ACC112 (cell line): Measurements from ENCODE around the gene MAP4K3.

Experiments
- H2AFZ ChIP-seq: fragments of 200-600 bp; sonication (generic); one replicate; pipeline ENCODE4 v1.6.0; 2017; ENCODE audit warnings: antibody characterized with exemption, low read length; ENCODE audit not compliant: unreplicated experiment
- H3K27ac ChIP-seq: fragments of 200-600 bp; sonication (generic); 2 replicates; pipeline ENCODE4 v1.5.1; 2014; ENCODE audit warnings: low read depth, mild to moderate bottlenecking, antibody characterized with exemption, low read length, moderate library complexity
- H3K27me3 ChIP-seq: fragments of 200-600 bp; sonication (generic); 2 replicates; pipeline ENCODE4 v1.6.1; 2014; ENCODE audit warnings: mild to moderate bottlenecking, antibody characterized with exemption, low read length, moderate library complexity, mixed read lengths; ENCODE audit not compliant: insufficient read depth
- H3K36me3 ChIP-seq: fragments of 200-600 bp; sonication (generic); 2 replicates; pipeline ENCODE4 v1.6.1; 2016; ENCODE audit warnings: mild to moderate bottlenecking, antibody characterized with exemption, low read length, moderate library complexity, mixed read lengths; ENCODE audit not compliant: insufficient read depth
- H3K4me1 ChIP-seq: fragments of 200-600 bp; sonication (generic); one replicate; pipeline ENCODE4 v1.6.1; 2016; ENCODE audit warnings: low read length, mixed read lengths; ENCODE audit not compliant: insufficient read depth, unreplicated experiment, control insufficient read depth
- H3K4me3 ChIP-seq: fragments of 200-600 bp; sonication (generic); 2 replicates; pipeline ENCODE4 v1.5.1; 2014; ENCODE audit warnings: mild to moderate bottlenecking, low read depth, low read length
- H3K79me2 ChIP-seq: fragments of 200-600 bp; sonication (generic); one replicate; pipeline ENCODE4 v1.6.0; 2016; ENCODE audit warnings: low read length; ENCODE audit not compliant: control insufficient read depth, unreplicated experiment, insufficient read depth

Gene MAP4K3

DNA sequence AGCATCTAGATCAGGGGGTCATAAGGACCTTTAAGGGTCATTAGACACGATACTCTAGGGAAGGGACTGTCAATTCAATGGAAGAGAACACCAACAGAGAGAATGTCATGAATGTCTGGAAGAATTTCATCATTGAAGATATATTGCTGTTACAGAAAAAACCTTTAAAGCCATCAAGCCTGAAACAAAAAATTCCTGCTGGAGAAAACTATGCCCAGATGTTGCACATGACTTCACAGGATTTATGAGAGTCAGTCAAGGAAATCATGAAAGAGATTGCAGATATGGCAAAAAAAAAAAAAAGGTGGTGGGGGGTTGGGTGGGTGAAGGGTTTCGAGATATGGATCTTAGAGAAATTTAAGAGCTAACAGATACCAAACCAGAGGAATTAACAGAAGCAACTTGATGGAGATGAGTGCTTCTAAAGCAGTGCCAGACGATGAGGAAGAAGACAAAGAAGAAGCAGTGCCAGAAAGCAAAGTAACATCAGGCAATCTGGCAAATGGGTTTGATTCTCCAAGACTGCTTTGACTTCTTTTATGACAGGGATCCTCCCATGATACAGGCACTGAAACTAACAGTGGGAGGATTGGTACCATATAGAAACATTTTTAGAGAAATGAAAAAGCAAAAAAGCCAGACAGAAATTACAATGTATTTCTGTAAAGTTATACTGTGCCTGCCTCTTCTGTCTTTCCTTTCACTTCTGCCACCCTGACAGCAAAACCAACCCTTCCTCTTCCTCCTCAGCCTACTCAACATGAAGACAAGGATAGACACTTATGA, 28.5 kb downstream of the MAP4K3 start:
- no peak overlapping the region for H3K4me3 ChIP-seq
- peaks cover 95% of the 10 kb centered on the region for H3K79me2 ChIP-seq
- H3K27ac ChIP-seq, result no peak overlapping the region

DNA sequence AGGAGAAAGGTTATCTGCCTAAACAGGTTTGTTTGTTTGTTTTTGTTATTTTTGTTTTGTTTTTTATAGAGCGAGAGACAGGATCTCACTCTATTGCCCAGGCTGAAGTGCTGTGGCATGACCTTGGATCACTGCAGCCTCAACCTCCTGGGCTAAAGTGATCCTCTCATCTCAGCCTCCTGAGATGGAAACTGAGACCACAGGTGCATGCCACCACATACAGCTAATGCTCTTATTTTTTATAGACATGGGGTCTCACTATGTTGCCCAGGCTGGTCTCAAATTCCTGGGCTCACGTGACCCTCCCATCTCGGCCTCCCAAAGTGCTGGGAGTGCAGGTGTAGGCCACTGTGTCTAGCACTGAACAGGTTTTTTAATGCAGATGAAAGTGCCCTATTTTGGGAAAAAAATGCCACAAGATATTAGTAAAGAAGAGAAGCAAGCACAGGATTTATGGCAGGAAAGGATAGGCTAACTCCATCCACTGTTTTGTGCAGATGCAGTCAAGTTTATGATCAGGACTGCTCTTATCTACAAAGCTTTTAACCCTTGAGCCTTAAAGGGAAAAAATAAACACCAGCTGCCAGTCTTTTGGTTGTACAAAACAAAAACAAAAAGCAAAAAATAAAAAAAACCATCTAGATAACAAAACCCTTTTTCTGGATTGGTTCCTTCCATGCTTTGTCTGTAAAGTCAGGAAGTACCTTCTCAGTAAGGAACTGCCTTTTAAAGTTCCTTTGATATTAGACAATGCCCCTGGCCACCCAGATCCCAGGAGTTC, 29.4 kb downstream of the MAP4K3 start:
- Histone ChIP-seq H3K36me3 (no peaks in the 10 kb centered on the region), H3K27ac (no peak overlapping the region), H3K4me1 (peaks cover 61% of the 10 kb centered on the region), H2AFZ (no peak overlapping the region), H3K27me3 (no peaks in the 10 kb centered on the region), H3K79me2 (peaks cover 94% of the 10 kb centered on the region), H3K4me3 (no peak overlapping the region)

More for the DNA sequence above, 28.5 kb downstream of the MAP4K3 start:
- H3K36me3 ChIP-seq, result no peaks in the 10 kb centered on the region
- H3K4me1 ChIP-seq, result peaks cover 69% of the 10 kb centered on the region
- H2AFZ ChIP-seq, result no peak overlapping the region
- no peaks in the 10 kb centered on the region for H3K27me3 ChIP-seq

GRCh38 chr2:39405364-39405763, 31.7 kb downstream of the MAP4K3 start:
- H2AFZ ChIP-seq, result no peak overlapping the region
- peaks cover 37% of the 10 kb centered on the region for H3K4me1 ChIP-seq
- peaks cover 94% of the 10 kb centered on the region for H3K79me2 ChIP-seq
- H3K27me3 ChIP-seq, result no peaks in the 10 kb centered on the region
- H3K4me3 ChIP-seq, result no peak overlapping the region
- no peak overlapping the region for H3K27ac ChIP-seq
- no peaks in the 10 kb centered on the region for H3K36me3 ChIP-seq

- H3K4me3 ChIP-seq, result no peak overlapping the region
- no peak overlapping the region for H2AFZ ChIP-seq
- H3K4me1 ChIP-seq, result peaks cover 18% of the 10 kb centered on the region
- H3K79me2 ChIP-seq, result peaks cover 91% of the 10 kb centered on the region
- H3K36me3 ChIP-seq, result no peaks in the 10 kb centered on the region
- H3K27ac ChIP-seq, result no peak overlapping the region
- H3K27me3 ChIP-seq, result no peaks in the 10 kb centered on the region
These were observed 33.8 kb downstream of the MAP4K3 start for GRCh38 chr2:39403311-39403710.

DNA sequence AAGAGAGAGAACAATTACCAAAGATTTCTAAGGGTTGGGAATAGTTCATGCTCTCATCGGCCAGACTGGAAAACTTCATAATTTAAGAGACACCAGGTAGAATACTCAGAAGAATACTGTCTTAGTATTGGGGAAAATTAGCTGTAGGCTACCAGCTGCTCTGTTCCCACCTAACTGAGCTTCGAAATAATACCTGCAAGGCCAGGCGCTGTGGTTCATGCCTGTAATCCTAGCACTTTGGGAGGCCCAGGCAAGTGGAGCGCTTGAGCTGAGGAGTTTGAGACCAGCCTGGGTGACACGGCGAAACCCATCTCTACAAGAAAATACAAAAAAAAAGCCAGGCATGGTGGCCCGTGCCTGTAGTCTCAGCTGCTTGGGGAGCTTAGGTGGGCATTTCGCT, 35.8 kb downstream of the MAP4K3 start:
- no peaks in the 10 kb centered on the region for H3K27me3 ChIP-seq
- peaks cover 90% of the 10 kb centered on the region for H3K79me2 ChIP-seq
- H3K36me3 ChIP-seq, result no peaks in the 10 kb centered on the region
- no peak overlapping the region for H3K4me3 ChIP-seq
- H3K4me1 ChIP-seq, result peaks cover 8% of the 10 kb centered on the region
- H3K27ac ChIP-seq, result no peak overlapping the region
- H2AFZ ChIP-seq, result no peak overlapping the region

DNA sequence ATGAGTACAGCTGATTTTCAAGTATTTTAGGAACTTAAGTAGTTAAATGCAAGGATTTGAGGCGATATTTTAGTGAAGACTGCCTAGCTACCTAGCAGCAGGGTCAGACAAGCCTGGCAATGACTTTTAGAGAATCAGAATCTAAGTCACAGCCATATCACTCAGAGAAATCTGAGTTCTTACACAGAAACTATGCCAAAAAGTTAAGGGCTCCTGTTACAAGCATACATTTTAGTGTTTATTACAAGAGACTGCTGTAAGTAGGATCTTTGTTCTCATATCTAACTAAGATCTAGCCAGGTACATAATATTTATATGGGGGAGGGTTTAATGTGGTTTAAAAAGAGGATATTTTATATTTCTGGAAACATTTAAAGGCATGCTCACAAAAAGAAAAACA, 37.5 kb downstream of the MAP4K3 start:
- H2AFZ ChIP-seq, result no peak overlapping the region
- peaks cover 6% of the 10 kb centered on the region for H3K4me1 ChIP-seq
- no peak overlapping the region for H3K27ac ChIP-seq
- H3K36me3 ChIP-seq, result no peaks in the 10 kb centered on the region
- no peak overlapping the region for H3K4me3 ChIP-seq
- no peaks in the 10 kb centered on the region for H3K27me3 ChIP-seq
- peaks cover 86% of the 10 kb centered on the region for H3K79me2 ChIP-seq

- peaks cover 70% of the 10 kb centered on the region for H3K79me2 ChIP-seq
- no peaks in the 10 kb centered on the region for H3K27me3 ChIP-seq
- H3K27ac ChIP-seq, result no peak overlapping the region
These were observed 41.8 kb downstream of the MAP4K3 start for GRCh38 chr2:39395313-39395712.

GRCh38 chr2:39394516-39394961, 42.5 kb downstream of the MAP4K3 start:
- peaks cover 70% of the 10 kb centered on the region for H3K79me2 ChIP-seq
- H3K4me3 ChIP-seq, result no peak overlapping the region
- H2AFZ ChIP-seq, result no peak overlapping the region
- peaks cover 9% of the 10 kb centered on the region for H3K4me1 ChIP-seq
- H3K27ac ChIP-seq, result no peak overlapping the region
- H3K36me3 ChIP-seq, result no peaks in the 10 kb centered on the region
- H3K27me3 ChIP-seq, result no peaks in the 10 kb centered on the region

More at GRCh38 chr2:39395313-39395712, 41.8 kb downstream of the MAP4K3 start:
- Histone ChIP-seq H2AFZ (no peak overlapping the region), H3K4me3 (no peak overlapping the region), H3K36me3 (no peaks in the 10 kb centered on the region), H3K4me1 (peaks cover 9% of the 10 kb centered on the region)

DNA sequence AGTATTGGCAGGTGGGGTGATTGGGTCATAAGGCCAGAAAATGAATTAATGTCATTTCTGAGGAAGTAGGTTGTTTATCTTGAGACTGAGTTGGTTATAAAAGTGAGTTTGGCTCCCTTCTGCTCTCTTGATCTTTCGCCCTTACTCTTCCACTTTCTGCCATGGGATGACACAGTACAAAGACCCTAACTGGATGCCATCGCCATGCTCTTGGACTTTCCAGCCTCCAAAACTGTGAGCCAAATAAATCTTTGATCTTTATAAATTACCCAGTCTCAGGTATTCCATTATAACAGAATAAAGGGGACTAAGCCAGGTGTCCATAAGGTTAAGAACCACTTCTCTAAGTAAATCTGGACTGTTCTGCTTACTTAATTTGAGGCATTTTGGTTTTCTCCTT, 44.4 kb downstream of the MAP4K3 start:
- Histone ChIP-seq H3K4me1 (peaks cover 9% of the 10 kb centered on the region), H3K27ac (no peak overlapping the region), H2AFZ (no peak overlapping the region), H3K36me3 (no peaks in the 10 kb centered on the region), H3K4me3 (no peak overlapping the region), H3K79me2 (peaks cover 72% of the 10 kb centered on the region), H3K27me3 (no peaks in the 10 kb centered on the region)

GRCh38 chr2:39390216-39390615, 46.9 kb downstream of the MAP4K3 start:
- peaks cover 5% of the 10 kb centered on the region for H3K4me1 ChIP-seq
- H3K4me3 ChIP-seq, result no peak overlapping the region
- 0 out of 2 replicates have a peak, but pooled peaks cover 8% of the 10 kb centered on the region for H3K36me3 ChIP-seq
- H3K79me2 ChIP-seq, result peaks cover 67% of the 10 kb centered on the region
- no peak overlapping the region for H3K27ac ChIP-seq
- no peak overlapping the region for H2AFZ ChIP-seq
- H3K27me3 ChIP-seq, result no peaks in the 10 kb centered on the region
